Endothelial cell (in vitro differentiated cells): ENCODE data around the gene AOX1. TPM values are rescaled to one million over a fixed set of nuclear protein-coding genes. Genes with fewer than 3 reads are reported as not detected.
"Not testable (repeated sequence)": the region's sequence is repeated elsewhere in the genome, so short reads cannot be mapped to it uniquely, and the experiment has no call there.

Source experiments
- DNase-seq: peaks from one replicate; pipeline ENCODE4 v3.0.0; 2021; ENCODE audit warnings: low spot score
- H3K27ac Mint-ChIP-seq: one replicate; pipeline ENCODE4 v1.8.0; 2021; ENCODE audit warnings: mixed read lengths, inconsistent platforms; ENCODE audit not compliant: unreplicated experiment
- H3K27me3 Mint-ChIP-seq: one replicate; pipeline ENCODE4 v1.8.0; 2021; ENCODE audit warnings: mild to moderate bottlenecking, moderate library complexity, mixed read lengths, inconsistent platforms; ENCODE audit not compliant: unreplicated experiment
- H3K36me3 Mint-ChIP-seq: one replicate; pipeline ENCODE4 v1.8.0; 2021; ENCODE audit warnings: mild to moderate bottlenecking, low read depth, mixed read lengths, inconsistent platforms; ENCODE audit not compliant: unreplicated experiment
- H3K4me1 Mint-ChIP-seq: one replicate; pipeline ENCODE4 v1.8.0; 2021; ENCODE audit warnings: mild to moderate bottlenecking, mixed read lengths, inconsistent platforms; ENCODE audit not compliant: unreplicated experiment
- H3K4me3 Mint-ChIP-seq: one replicate; pipeline ENCODE4 v1.8.0; 2021; ENCODE audit warnings: mild to moderate bottlenecking, mixed read lengths, inconsistent platforms; ENCODE audit not compliant: unreplicated experiment
- H3K9me3 Mint-ChIP-seq: one replicate; pipeline ENCODE4 v1.8.0; 2021; ENCODE audit warnings: mixed read lengths, inconsistent platforms; ENCODE audit not compliant: unreplicated experiment
- CTCF ChIP-seq: fragments of 200-600 bp; sonication (generic); IDR thresholded peaks from one replicate; pipeline ENCODE4 v1.5.0; 2021; ENCODE audit warnings: antibody characterized with exemption; ENCODE audit not compliant: unreplicated experiment
- total RNA-seq: library from RNA; stranded (reverse); fragmentation: NEBNext Ultra II Directional; extraction: Animal tissue kit (Norgen Biotek cat#: 25700); gene quantifications from one replicate; pipeline ENCODE4 v1.2.1, GENCODE V29; 2021; ENCODE audit not compliant: unreplicated experiment

The AOX1 gene
- total RNA-seq, 1 donor from 2014 or later: 0.80 TPM

DNA sequence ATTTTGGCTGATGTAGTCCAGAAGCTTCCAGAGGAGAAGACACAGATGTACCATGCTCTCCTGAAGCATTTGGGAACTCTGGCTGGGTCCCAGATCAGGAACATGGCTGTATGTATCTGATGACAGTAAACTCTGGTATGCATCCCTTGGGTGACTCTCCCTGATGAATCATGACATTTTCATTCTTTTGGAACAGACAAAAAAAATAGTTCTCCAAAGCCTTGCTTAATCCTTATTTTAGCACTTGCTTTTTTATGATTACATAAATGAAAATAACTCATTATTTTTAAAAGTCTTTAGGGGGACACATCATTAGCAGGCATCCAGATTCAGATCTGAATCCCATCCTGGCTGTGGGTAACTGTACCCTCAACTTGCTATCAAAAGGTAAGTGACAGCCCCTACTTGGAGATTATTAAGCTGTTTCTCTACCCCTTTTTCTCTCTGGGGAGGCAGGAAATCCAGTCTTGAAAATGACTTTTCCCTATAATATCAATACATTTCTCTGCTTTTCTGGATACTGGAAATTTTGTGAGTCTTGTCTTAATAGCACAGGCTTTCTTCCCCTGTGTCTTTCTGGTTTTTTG, 23.3 kb downstream of the AOX1 start:
- H3K27me3 Mint-ChIP-seq: peaks cover 4% of the 10 kb centered on the region
- no peak for DNase-seq
- H3K4me3 Mint-ChIP-seq: no peak overlapping the region

GRCh38 chr2:200610217-200610616, 24.4 kb downstream of the AOX1 start:
- H3K36me3 Mint-ChIP-seq, H3K4me3 Mint-ChIP-seq, H3K27ac Mint-ChIP-seq, H3K27me3 Mint-ChIP-seq, H3K4me1 Mint-ChIP-seq, DNase-seq, H3K9me3 Mint-ChIP-seq: not testable (repeated sequence)

More for the DNA sequence above, 23.3 kb downstream of the AOX1 start:
- no peaks in the 10 kb centered on the region for H3K36me3 Mint-ChIP-seq
- H3K4me1 Mint-ChIP-seq: no peaks in the 10 kb centered on the region
- no peak overlapping the region for H3K27ac Mint-ChIP-seq
- no peak for TF ChIP-seq CTCF
- no peaks in the 10 kb centered on the region for H3K9me3 Mint-ChIP-seq

DNA sequence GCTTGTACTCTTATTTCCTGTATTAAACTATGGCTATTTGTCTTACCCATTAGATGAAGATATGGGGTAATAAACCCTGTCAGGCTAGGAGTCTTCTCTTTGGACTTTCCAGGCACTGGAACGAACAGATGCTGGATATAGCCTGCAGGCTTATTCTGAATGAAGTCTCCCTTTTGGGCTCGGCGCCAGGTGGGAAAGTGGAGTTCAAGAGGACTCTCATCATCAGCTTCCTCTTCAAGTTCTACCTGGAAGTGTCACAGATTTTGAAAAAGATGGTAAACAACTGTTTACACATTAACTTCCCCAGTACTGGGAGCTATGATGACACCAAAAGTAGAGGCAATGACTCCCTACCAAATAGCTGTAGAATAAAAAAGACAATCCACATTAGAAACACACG, 27.9 kb downstream of the AOX1 start:
- Mint-ChIP-seq H3K4me3 (no peak overlapping the region), H3K36me3 (no peaks in the 10 kb centered on the region), H3K27ac (no peak overlapping the region), H3K9me3 (no peaks in the 10 kb centered on the region), H3K4me1 (no peaks in the 10 kb centered on the region), H3K27me3 (peaks cover 2% of the 10 kb centered on the region)
- no peak for DNase-seq
- no peak for TF ChIP-seq CTCF

DNA sequence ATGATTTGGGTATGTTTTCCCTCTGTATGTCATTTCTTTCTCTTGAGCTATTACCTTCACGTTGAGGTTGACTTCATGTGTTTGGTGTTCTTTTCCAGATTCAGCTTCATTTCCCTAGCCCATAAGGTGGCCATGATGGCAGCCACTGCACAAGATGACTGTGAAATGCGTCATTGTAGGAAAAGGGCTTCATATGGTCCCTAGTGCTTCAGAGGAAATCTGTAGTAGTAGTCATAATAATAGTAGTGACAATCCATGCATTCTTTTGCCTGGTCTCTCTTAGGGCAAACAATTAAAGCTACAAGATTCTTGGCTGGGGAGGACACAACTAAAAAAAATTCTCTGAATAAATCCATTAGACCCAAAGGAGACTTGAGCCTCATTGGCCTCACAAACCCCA, 28.4 kb downstream of the AOX1 start:
- Mint-ChIP-seq H3K9me3 (no peaks in the 10 kb centered on the region), H3K27me3 (no peaks in the 10 kb centered on the region), H3K27ac (no peak overlapping the region), H3K4me1 (no peaks in the 10 kb centered on the region), H3K4me3 (no peak overlapping the region), H3K36me3 (no peaks in the 10 kb centered on the region)
- TF ChIP-seq CTCF: no peak
- no peak for DNase-seq

DNA sequence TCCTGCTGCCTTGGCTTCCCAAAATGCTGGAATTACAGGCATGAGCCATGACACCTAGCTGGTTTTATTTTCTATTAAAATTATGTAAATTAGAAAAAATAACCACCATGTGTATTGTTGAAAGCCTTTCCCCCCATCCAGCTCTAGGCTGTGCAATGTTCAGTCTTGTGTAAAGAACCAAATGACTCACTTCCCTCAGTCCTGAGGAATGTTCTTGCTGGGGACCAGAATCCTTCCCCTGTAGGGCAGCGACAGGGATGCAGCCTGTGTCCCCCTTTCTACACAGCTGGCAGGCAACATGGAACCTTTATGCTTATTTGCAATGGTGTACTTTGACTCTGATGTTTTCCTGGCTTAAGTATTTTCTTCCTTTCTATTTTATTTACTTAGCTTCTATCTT, 29.4 kb downstream of the AOX1 start:
- no peaks in the 10 kb centered on the region for H3K9me3 Mint-ChIP-seq

More for the DNA sequence above, 29.4 kb downstream of the AOX1 start:
- H3K4me3 Mint-ChIP-seq: no peak overlapping the region
- H3K27me3 Mint-ChIP-seq: no peaks in the 10 kb centered on the region
- H3K27ac Mint-ChIP-seq: no peak overlapping the region
- no peak for TF ChIP-seq CTCF
- no peaks in the 10 kb centered on the region for H3K4me1 Mint-ChIP-seq
- no peaks in the 10 kb centered on the region for H3K36me3 Mint-ChIP-seq
- no peak for DNase-seq
